GM12878 (cell line): ENCODE results near the gene ATG14. TPM values are rescaled to one million over a fixed set of nuclear protein-coding genes. Genes with fewer than 3 reads are reported as not detected.

Source experiments
- ATAC-seq: fragments of 200-7000 bp; cut with Tn5 transposase; 3 replicates; pipeline ENCODE4 v1.9.1; 2020; ENCODE audit warnings: mild to moderate bottlenecking, moderate library complexity
- Bru-seq: library from RNA; stranded (reverse); fragments of 400-500 nt; gene quantifications from one replicate; lab custom pipeline; 2021; lab: Mats Ljungman, UMichigan
- BruChase-seq, 2 experiments: library from RNA; stranded (reverse); fragments of 400-500 nt; gene quantifications; one replicate each; lab custom pipeline; 2021; lab: Mats Ljungman, UMichigan
- BruUV-seq: library from RNA; stranded (reverse); fragments of 400-500 nt; replicated peaks from 2 replicates; lab custom pipeline; 2021; lab: Mats Ljungman, UMichigan
- CTCF ChIA-PET: fragments of 300-600 bp; sonication (Branson Sonifier 250); formaldehyde crosslinking; extraction: SDS; loops from one replicate; lab custom pipeline; 2021; ENCODE audit warnings: inconsistent platforms; lab: Yijun Ruan, JAX
- POLR2A ChIA-PET: fragments of 350-600 bp; formaldehyde crosslinking; extraction: SDS; loops from one replicate; lab custom pipeline; 2021; ENCODE audit warnings: inconsistent platforms; lab: Charles Lee
- RAD21 ChIA-PET: fragments of 300-600 bp; sonication (Branson Sonifier 250); formaldehyde crosslinking; loops from one replicate; lab custom pipeline; 2023; ENCODE audit warnings: antibody characterized with exemption; ENCODE audit not compliant: unreplicated experiment; lab: Charles Lee
- SMC1A ChIA-PET: fragments of 300-600 bp; sonication (Branson Sonifier 250); formaldehyde crosslinking; loops from one replicate; lab custom pipeline; 2023; ENCODE audit not compliant: unreplicated experiment, uncharacterized antibody; lab: Charles Lee
- DNase-seq: peaks from one replicate; pipeline ENCODE4 v3.0.0-alpha.2; 2011; ENCODE audit warnings: low read depth, low spot score
- FAIRE-seq: peaks from 3 replicates; lab custom pipeline; 2011; peaks lifted over from hg19 to GRCh38; lab: Jason Lieb, UNC
- H2AFZ ChIP-seq: 2 replicates; pipeline ENCODE4 v1.6.0; 2011; ENCODE audit warnings: low read depth, low read length, control low read depth; ENCODE audit not compliant: control insufficient read depth
- H3K27ac ChIP-seq: 2 replicates; pipeline ENCODE4 v1.5.1; 2011; ENCODE audit warnings: control low read depth; ENCODE audit not compliant: control insufficient read depth, insufficient read depth
- H3K27me3 ChIP-seq, 2 experiments: replicated peaks in 1 of 2; 2 replicates each; pipeline versions ENCODE4 v1.6.0 to v1.6.1; 2011; ENCODE audit warnings: low read length in 1 of 2; ENCODE audit not compliant: control insufficient read depth in 2 of 2, insufficient read depth in 2 of 2
- H3K36me3 ChIP-seq, 2 experiments: 2 replicates each; pipeline ENCODE4 v1.5.1; 2011; ENCODE audit warnings: low read length in 1 of 2; ENCODE audit not compliant: control insufficient read depth in 2 of 2, insufficient read depth in 2 of 2
- H3K4me1 ChIP-seq: 2 replicates; pipeline ENCODE4 v1.6.1; 2011; ENCODE audit warnings: mild to moderate bottlenecking, low read length, moderate library complexity, mixed read lengths; ENCODE audit not compliant: control insufficient read depth, insufficient read depth
- H3K4me2 ChIP-seq: 2 replicates; pipeline ENCODE4 v1.6.0; 2011; ENCODE audit warnings: control low read depth; ENCODE audit not compliant: control insufficient read depth, insufficient read depth
- H3K4me3 ChIP-seq: fragments of 200-600 bp; sonication (generic); 2 replicates; pipeline ENCODE4 v1.5.1; 2016
- H3K79me2 ChIP-seq: 2 replicates; pipeline ENCODE4 v1.6.0; 2011; ENCODE audit warnings: low read length; ENCODE audit not compliant: control insufficient read depth, insufficient read depth
- H3K9ac ChIP-seq: 2 replicates; pipeline ENCODE4 v1.8.0; 2011; ENCODE audit warnings: low read length, control low read depth, mixed read lengths; ENCODE audit not compliant: control insufficient read depth, insufficient read depth
- H3K9me3 ChIP-seq: replicated peaks from 3 replicates; pipeline ENCODE4 v1.5.1; 2011; ENCODE audit warnings: mild to moderate bottlenecking, low read length; ENCODE audit not compliant: control insufficient read depth, insufficient read depth
- H4K20me1 ChIP-seq: 2 replicates; pipeline ENCODE4 v1.6.0; 2011; ENCODE audit not compliant: control insufficient read depth, insufficient read depth
- JUNB ChIP-seq: IDR thresholded peaks from 2 replicates; pipeline ENCODE4 v1.6.1; 2016; ENCODE audit warnings: antibody characterized with exemption, mild to moderate bottlenecking
- KLF5 ChIP-seq: fragments of 450-650 bp; IDR thresholded peaks from 2 replicates; pipeline ENCODE4 v1.6.1; 2014; ENCODE audit warnings: mild to moderate bottlenecking; ENCODE audit not compliant: partially characterized antibody
- MYB ChIP-seq: fragments of 150-350 bp; IDR thresholded peaks from 2 replicates; pipeline ENCODE4 v1.6.1; 2014; ENCODE audit warnings: mild to moderate bottlenecking, low read depth, low read length, borderline replicate concordance
- NFXL1 ChIP-seq: fragments of 450-650 bp; IDR thresholded peaks from 2 replicates; pipeline ENCODE4 v1.6.1; 2017; ENCODE audit warnings: antibody characterized with exemption, mild to moderate bottlenecking, borderline replicate concordance
- NR2C2 ChIP-seq: IDR thresholded peaks from 2 replicates; pipeline ENCODE4 v1.6.1; 2011; ENCODE audit warnings: borderline replicate concordance, low read depth; ENCODE audit not compliant: control insufficient read depth, insufficient read length
- RAD21 ChIP-seq: IDR thresholded peaks from 2 replicates; pipeline ENCODE4 v1.6.1; 2011; ENCODE audit warnings: mild to moderate bottlenecking, low read depth, low read length, moderate library complexity; ENCODE audit not compliant: insufficient read depth
- SMAD1 ChIP-seq: fragments of 450-650 bp; IDR thresholded peaks from 2 replicates; pipeline ENCODE4 v1.6.1; 2018; ENCODE audit warnings: mild to moderate bottlenecking, low read depth; ENCODE audit not compliant: partially characterized antibody
- SMC3 ChIP-seq: IDR thresholded peaks from 2 replicates; pipeline ENCODE4 v1.6.1; 2011; ENCODE audit warnings: low read length, improper control_type of control experiment, borderline replicate concordance
- TCF12 ChIP-seq: IDR thresholded peaks from 2 replicates; pipeline ENCODE4 v1.6.1; 2011; ENCODE audit warnings: low read depth, mild to moderate bottlenecking, low read length
- ZNF217 ChIP-seq: fragments of 450-650 bp; IDR thresholded peaks from 2 replicates; pipeline ENCODE4 v1.6.1; 2017; ENCODE audit warnings: antibody characterized with exemption, mild to moderate bottlenecking
- ZZZ3 ChIP-seq: IDR thresholded peaks from 2 replicates; pipeline ENCODE4 v1.6.1; 2011; ENCODE audit warnings: low read depth; ENCODE audit not compliant: control insufficient read depth, insufficient read length
- WGBS: methylation state at CpG from one replicate; pipeline ENCODE4 v1.1.6; 2016; ENCODE audit warnings: low lambda C conversion rate; ENCODE audit not compliant: insufficient replicate concordance, insufficient coverage; ENCODE audit errors: missing lambda C conversion rate; 5-methylcytosine and 5-hydroxymethylcytosine counted together
- in situ Hi-C: fragments of 300-500 bp; cut with MboI; formaldehyde crosslinking; loops from 9 replicates; pipeline ENCODE4 v1.14.3; 2018; ENCODE audit warnings: mixed read lengths
- intact Hi-C: fragments of 100-400 bp; cut with micrococcal nuclease; formaldehyde crosslinking; loops from one replicate; pipeline ENCODE4 v1.14.2; 2022; ENCODE audit not compliant: unreplicated experiment
- long read RNA-seq, 2 experiments: library from polyadenylated mRNA; unstranded; transcript quantifications; one replicate each; pipeline ENCODE4 v2.0.0, GENCODE V29; 2019 to 2020
- polyA minus RNA-seq, 3 experiments: library from RNA; depleted of rRNA, polyadenylated mRNA; stranded (reverse); fragments of >200 nt; gene quantifications; 2 replicates each; pipeline ENCODE4 v1.2.3, GENCODE V29; 2011
- polyA plus RNA-seq, 11 experiments: library from polyadenylated mRNA; depleted of rRNA in 4 of 11; unstranded in 6 of 11; stranded (reverse) in 5 of 11; fragments of >200 nt; fragmentation: Nextera tagmentation in 4 of 11; fragmentation: Illumina TruSeq in 1 of 11; extraction: Ambion mirVana in 4 of 11; extraction: Trizol in 1 of 11; gene quantifications; 1 replicate in 1 of 11; 2 replicates in 10 of 11; pipeline versions ENCODE4 v1.2.1 to v1.2.3, GENCODE V29; 2011 to 2016; ENCODE audit warnings: inconsistent platforms in 2 of 11, missing spikeins in 2 of 11, low read depth in 1 of 11
- total RNA-seq, 4 experiments: library from RNA; depleted of rRNA in 3 of 4; stranded (reverse); fragments of >200 nt in 3 of 4; fragmentation: Illumina TruSeq in 1 of 4; extraction: Trizol in 1 of 4; gene quantifications; 2 replicates each; pipeline versions ENCODE4 v1.2.1 to v1.2.3, GENCODE V29; 2013 to 2021
- TF ChIP-seq, protein P1 (sequence below): IDR thresholded peaks from 2 replicates; pipeline ENCODE4 v1.6.1; 2011; ENCODE audit warnings: borderline replicate concordance, low read depth, mild to moderate bottlenecking, moderate library complexity, mixed read lengths, low read length; ENCODE audit not compliant: insufficient read depth; ENCODE audit errors: extremely low read length
- TF ChIP-seq, protein P2 (sequence below): fragments of 450-650 bp; conservative IDR thresholded peaks from 2 replicates; pipeline ENCODE4 v1.6.1; 2017; ENCODE audit warnings: mild to moderate bottlenecking, moderate library complexity

The ATG14 gene, protein sequence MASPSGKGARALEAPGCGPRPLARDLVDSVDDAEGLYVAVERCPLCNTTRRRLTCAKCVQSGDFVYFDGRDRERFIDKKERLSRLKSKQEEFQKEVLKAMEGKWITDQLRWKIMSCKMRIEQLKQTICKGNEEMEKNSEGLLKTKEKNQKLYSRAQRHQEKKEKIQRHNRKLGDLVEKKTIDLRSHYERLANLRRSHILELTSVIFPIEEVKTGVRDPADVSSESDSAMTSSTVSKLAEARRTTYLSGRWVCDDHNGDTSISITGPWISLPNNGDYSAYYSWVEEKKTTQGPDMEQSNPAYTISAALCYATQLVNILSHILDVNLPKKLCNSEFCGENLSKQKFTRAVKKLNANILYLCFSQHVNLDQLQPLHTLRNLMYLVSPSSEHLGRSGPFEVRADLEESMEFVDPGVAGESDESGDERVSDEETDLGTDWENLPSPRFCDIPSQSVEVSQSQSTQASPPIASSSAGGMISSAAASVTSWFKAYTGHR
- 15.0 and 16.2 TPM in 2 replicates for total RNA-seq (2013; cell fraction: nucleolus; rRNA removed)
- total RNA-seq (2014; rRNA removed) (6.3 and 7.3 TPM in 2 replicates), total RNA-seq (2014; rRNA removed; fragmentation: Illumina TruSeq; extraction: Trizol) (5.5 TPM in 2 replicates), total RNA-seq (2021) (4.3 and 4.5 TPM in 2 replicates), polyA plus RNA-seq (2011; rRNA removed) (5.6 and 7.4 TPM in 2 replicates), polyA plus RNA-seq (2014; fragmentation: Illumina TruSeq; extraction: Trizol) (5.9 and 6.6 TPM in 2 replicates), polyA plus RNA-seq (2014; fragmentation: Nextera tagmentation; extraction: Ambion mirVana) (1 to 10 TPM; 1.1 to 1.4 TPM), polyA plus RNA-seq (2014; rRNA removed) (6.4 TPM in 2 replicates), polyA plus RNA-seq (2016; fragmentation: Nextera tagmentation; extraction: Ambion mirVana) (1 to 10 TPM; 1.8 to 2.1 TPM), polyA minus RNA-seq (2011; rRNA and poly(A)+ RNA removed) (3.7 and 4.1 TPM in 2 replicates), Bru-seq, nascent RNA (percentile 72 among the genes with signal in this experiment), BruChase-seq, experiment 1, labeled RNA remaining after a 6-hour chase (percentile 59 among the genes with signal in this experiment), BruChase-seq, experiment 2, labeled RNA remaining after a 2-hour chase (percentile 68 among the genes with signal in this experiment)
- polyA plus RNA-seq (2011; ENCODE audit: low read depth), result 3.6 TPM
- polyA plus RNA-seq (2011; cell fraction: cytosol; rRNA removed), result 2.7 and 3.0 TPM in 2 replicates
- polyA plus RNA-seq (2011; cell fraction: nucleus; rRNA removed), result 8.6 and 8.7 TPM in 2 replicates
- 4.1 and 4.6 TPM in 2 replicates for polyA plus RNA-seq (2012)
- polyA minus RNA-seq (2011; cell fraction: cytosol; rRNA and poly(A)+ RNA removed), result 1.6 and 1.7 TPM in 2 replicates
- 2.7 and 4.0 TPM in 2 replicates for polyA minus RNA-seq (2011; cell fraction: nucleus; rRNA and poly(A)+ RNA removed)
- long read RNA-seq, experiment 1, result 0 reads
- long read RNA-seq, experiment 2, full-length matches to known transcripts, result 3 of 7 reads
- long read RNA-seq, experiment 2, partial matches to known transcripts, result 4 of 7 reads
- long read RNA-seq, experiment 2, other reads (novel, unspliced or antisense), result 0 of 7 reads

- Histone ChIP-seq H3K27ac (peak within 1 kb of the TSS; percentile 53), H3K9ac (peak within 1 kb of the TSS; percentile 81), H3K4me1 (peaks cover 3% of the 10 kb centered on the region), H3K79me2 (peaks cover 9% of the 10 kb centered on the region), H3K36me3 (no peaks in the 10 kb centered on the region), H2AFZ (peak within 1 kb of the TSS; percentile 98), H3K27me3 (no peaks in the 10 kb centered on the region), H4K20me1 (no peaks in the 10 kb centered on the region), H3K4me3 (peak within 1 kb of the TSS; percentile 81), H3K4me2 (peak within 1 kb of the TSS; percentile 56), H3K9me3 (no peaks in the 10 kb centered on the region)
- POLR2A ChIA-PET, result interaction anchor here (1.0 kb wide), 1 partner anchor 66 kb away, joined by 3 read pairs; no protein-coding TSS in a partner anchor
- peak; percentile 92 for FAIRE-seq
- in situ Hi-C loops (no loop called here), intact Hi-C loops (loop anchor here (5.0 kb wide), 1 partner anchor 139 kb away; the partner anchor contains the start of gene FBXO34)
- SMC1A ChIA-PET, result interaction anchor here (0.6 to 2.0 kb wide), 9 partner anchors 16 to 356 kb away, joined by 3 to 7 read pairs (median 4); partner anchors contain the start of gene FBXO34
- peak; percentile 100 for ATAC-seq
- 5% methylated on average over 51 of the region's 57 CpGs for WGBS
- CTCF ChIA-PET, result interaction anchor here (0.6 to 2.0 kb wide), 9 partner anchors 12 to 1063 kb away, joined by 3 to 9 read pairs (median 4); partner anchors contain the start of gene FBXO34
- BruUV-seq, result TSS peak; percentile 91
- RAD21 ChIA-PET, result interaction anchor here (2.4 kb wide), 1 partner anchor 141 kb away, joined by 10 read pairs; the partner anchor contains the start of gene FBXO34
- DNase-seq, result peak; percentile 12
- TF ChIP-seq, protein P1, sequence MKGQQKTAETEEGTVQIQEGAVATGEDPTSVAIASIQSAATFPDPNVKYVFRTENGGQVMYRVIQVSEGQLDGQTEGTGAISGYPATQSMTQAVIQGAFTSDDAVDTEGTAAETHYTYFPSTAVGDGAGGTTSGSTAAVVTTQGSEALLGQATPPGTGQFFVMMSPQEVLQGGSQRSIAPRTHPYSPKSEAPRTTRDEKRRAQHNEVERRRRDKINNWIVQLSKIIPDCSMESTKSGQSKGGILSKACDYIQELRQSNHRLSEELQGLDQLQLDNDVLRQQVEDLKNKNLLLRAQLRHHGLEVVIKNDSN, result peak; percentile 93
- TF ChIP-seq, protein P2, sequence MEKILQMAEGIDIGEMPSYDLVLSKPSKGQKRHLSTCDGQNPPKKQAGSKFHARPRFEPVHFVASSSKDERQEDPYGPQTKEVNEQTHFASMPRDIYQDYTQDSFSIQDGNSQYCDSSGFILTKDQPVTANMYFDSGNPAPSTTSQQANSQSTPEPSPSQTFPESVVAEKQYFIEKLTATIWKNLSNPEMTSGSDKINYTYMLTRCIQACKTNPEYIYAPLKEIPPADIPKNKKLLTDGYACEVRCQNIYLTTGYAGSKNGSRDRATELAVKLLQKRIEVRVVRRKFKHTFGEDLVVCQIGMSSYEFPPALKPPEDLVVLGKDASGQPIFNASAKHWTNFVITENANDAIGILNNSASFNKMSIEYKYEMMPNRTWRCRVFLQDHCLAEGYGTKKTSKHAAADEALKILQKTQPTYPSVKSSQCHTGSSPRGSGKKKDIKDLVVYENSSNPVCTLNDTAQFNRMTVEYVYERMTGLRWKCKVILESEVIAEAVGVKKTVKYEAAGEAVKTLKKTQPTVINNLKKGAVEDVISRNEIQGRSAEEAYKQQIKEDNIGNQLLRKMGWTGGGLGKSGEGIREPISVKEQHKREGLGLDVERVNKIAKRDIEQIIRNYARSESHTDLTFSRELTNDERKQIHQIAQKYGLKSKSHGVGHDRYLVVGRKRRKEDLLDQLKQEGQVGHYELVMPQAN, result peak; percentile 97
- TF ChIP-seq NR2C2 (no peak), RAD21 (no peak), TCF12 (0 out of 2 replicates have a peak, but pooled peaks have one; percentile 42), SMC3 (no peak), JUNB (no peak), ZNF217 (no peak), NFXL1 (no peak), SMAD1 (no peak), KLF5 (no peak), MYB (no peak), ZZZ3 (no peak)
These were observed at the start of gene ATG14 for GRCh38 chr14:55411426-55412389. Gene ATG14 (minus strand): TSS chr14:55411830. CDS start chr14:55411822, 8 bp downstream.
